ENCODE data around the gene PCBP1. TPM values are rescaled to one million over a fixed set of nuclear protein-coding genes. Genes with fewer than 3 reads are reported as not detected.

PCBP1 gene
- total and polyA plus RNA-seq, 2 experiments from 2014 or later = 212 to 393 TPM

- TF ChIP-seq CREB1 (CRISPR knock-in tag; IDR thresholded peaks at IDR 0.05; ENCODE audit: low read depth) (no peak), ZNF114 (CRISPR knock-in tag; IDR thresholded peaks at IDR 0.05) (no peak), REST (IDR thresholded peaks at IDR 0.05; ENCODE audit: unreplicated experiment) (no peak), POLR2AphosphoS5 (IDR thresholded peaks at IDR 0.05; ENCODE audit: low read depth) (no peak), STAT1 (IDR thresholded peaks at IDR 0.05; ENCODE audit: unreplicated experiment) (no peak), CTCF (conservative IDR thresholded peaks at IDR 0.05; ENCODE audit: low read depth in 2 of 2) (no peak), ETS1 (IDR thresholded peaks at IDR 0.05) (no peak), ZNF331 (CRISPR knock-in tag; IDR thresholded peaks at IDR 0.05; ENCODE audit: low read depth) (no peak), EZH2phosphoT487 (IDR thresholded peaks at IDR 0.05; ENCODE audit: unreplicated experiment) (no peak), NANOG (IDR thresholded peaks at IDR 0.05; ENCODE audit: borderline replicate concordance) (no peak), JUNB (IDR thresholded peaks at IDR 0.05; ENCODE audit: unreplicated experiment) (no peak)
Measured at GRCh38 chr2:70068119-70068518, 19.2 kb upstream of the PCBP1 start (continued).

GRCh38 chr2:70069049-70069448 lies 18.2 kb upstream of the PCBP1 start:
- Mint-ChIP-seq H3K27me3 (ENCODE audit: insufficient read depth, low read depth, poor library complexity) (peaks cover 2% of the 10 kb centered on the region), H3K4me3 (no peak overlapping the region), H3K27ac (no peak overlapping the region), H3K4me1 (peaks cover 4% of the 10 kb centered on the region; the same call in 2 of the 3 replicates), H3K9me3 (no peaks in the 10 kb centered on the region), H3K36me3 (ENCODE audit: low read depth) (peaks cover 37% of the 10 kb centered on the region)
- no peaks in the 10 kb centered on the region for H3K27me3 ChIP-seq (ENCODE audit: insufficient read depth)
- no peak for TF ChIP-seq EZH2phosphoT487 (IDR thresholded peaks at IDR 0.05; ENCODE audit: unreplicated experiment)
- H3K4me1 ChIP-seq (ENCODE audit: insufficient read depth) = no peaks in the 10 kb centered on the region
- H3K4me2 ChIP-seq = no peak overlapping the region
- no peak for DNase-seq (ENCODE audit: low spot score)
- no peak for ATAC-seq
- peak overlapping the region; percentile 28 for H3K27ac ChIP-seq (ENCODE audit: low read depth)
- no peaks in the 10 kb centered on the region for H3K9me2 ChIP-seq (ENCODE audit: insufficient read depth)
- H3F3A ChIP-seq (replicated peaks; ENCODE audit: low read depth) = no peaks in the 10 kb centered on the region
- H4K20me1 ChIP-seq (replicated peaks; ENCODE audit: insufficient read depth) = no peaks in the 10 kb centered on the region
- H3K4me3 ChIP-seq = no peak overlapping the region
- no peak overlapping the region for H2AFZ ChIP-seq
- H3K79me2 ChIP-seq (replicated peaks; ENCODE audit: insufficient read depth) = peaks cover 6% of the 10 kb centered on the region
- no peaks in the 10 kb centered on the region for H3K36me3 ChIP-seq (ENCODE audit: insufficient read depth)
